HG03354 (cell line): ENCODE measurements around the gene PRRX2.
A peak's percentile ranks its signal among the peaks of the same experiment; 100 is the strongest.
"Not testable (repeated sequence)": the region's sequence is repeated elsewhere in the genome, so short reads cannot be mapped to it uniquely, and the experiment has no call there.

Experiments
- ATAC-seq: cut with Tn5 transposase; IDR thresholded peaks from one replicate; pipeline ENCODE4 v1.9.1; 2021; ENCODE audit warnings: mild to moderate bottlenecking; ENCODE audit not compliant: unreplicated experiment, poor library complexity, severe bottlenecking

The PRRX2 gene

DNA sequence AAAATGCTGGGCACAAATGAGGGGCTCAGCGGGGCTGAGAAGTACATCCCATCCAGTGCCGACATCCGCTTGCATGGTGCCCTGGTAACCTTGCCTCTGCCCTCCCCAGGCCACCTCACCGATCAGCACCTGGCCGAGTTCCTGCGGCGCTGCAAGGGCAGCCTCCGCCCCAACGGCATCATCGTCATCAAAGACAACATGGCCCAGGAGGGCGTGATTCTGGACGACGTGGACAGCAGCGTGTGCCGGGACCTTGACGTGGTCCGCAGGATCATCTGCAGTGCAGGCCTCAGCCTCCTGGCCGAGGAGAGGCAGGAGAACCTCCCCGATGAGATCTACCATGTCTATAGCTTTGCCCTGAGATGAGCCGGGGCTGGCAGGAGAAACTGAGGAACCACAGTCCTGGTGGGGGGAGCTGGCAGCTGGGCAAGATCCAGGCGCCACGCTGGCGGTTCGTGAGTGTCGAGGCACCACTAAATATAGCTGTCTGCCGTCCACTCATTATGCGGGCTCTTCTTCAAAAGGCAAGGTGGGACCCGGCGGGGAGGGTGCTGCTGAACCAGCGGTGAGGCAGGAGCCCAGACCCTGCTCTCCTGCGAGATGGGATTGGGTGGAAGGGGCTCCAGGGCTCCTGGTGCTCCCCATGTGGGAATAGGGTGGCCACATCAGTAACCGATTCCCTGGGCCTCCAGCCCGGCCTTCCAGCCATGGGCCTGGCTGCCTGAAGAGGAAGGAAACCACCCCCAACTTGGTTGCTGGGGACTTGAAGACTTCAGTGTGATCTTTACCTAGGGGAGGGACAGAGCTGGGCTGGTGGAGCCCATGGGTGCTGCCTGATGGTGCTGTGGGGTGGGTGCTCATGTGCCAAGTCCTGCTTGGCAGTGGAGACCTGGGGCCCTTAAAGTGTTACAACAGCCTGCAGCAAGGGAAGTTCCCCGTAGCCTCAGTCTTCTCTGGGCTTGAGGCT, 30.1 kb upstream of the PRRX2 start:
- no peak for ATAC-seq

DNA sequence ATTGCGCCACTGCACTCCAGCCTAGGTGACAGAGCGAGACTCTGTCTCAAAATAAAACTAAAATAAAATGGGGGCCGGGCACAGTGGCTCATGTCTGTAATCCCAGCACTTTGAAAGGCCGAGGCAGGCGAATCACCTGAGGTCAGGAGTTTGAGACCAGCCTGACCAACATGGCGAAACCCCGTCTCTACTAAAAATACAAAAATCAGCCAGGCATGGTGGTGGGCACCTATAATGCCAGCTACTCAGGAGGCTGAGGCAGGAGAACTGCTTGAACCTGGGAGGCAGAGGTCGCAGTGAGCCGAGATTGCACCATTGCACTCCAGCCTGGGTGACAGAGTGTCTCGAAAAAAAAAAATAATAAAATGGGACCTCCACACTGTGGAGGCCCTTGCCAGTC, 29.1 kb upstream of the PRRX2 start:
- not testable (repeated sequence) for ATAC-seq

DNA sequence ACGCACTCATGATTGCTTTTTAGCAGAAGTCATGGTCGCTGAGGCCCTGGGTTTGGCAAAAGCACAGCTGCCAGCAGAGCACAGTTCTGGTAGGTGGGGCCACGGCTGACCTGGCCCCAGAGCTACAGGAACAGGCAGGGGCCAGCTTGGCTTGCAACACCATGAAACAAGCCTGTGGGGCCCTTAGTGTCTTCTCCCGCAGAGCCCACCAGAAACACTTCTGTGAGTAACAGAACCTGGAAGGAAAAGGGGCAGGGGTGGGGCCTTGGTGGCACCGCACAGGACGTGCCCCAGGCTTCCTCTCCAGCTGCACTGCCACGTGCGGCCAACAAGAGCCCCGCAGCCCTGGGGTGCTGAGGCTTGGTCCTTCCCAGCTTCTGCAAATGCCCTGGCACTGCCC, 28.3 kb upstream of the PRRX2 start:
- ATAC-seq = no peak

DNA sequence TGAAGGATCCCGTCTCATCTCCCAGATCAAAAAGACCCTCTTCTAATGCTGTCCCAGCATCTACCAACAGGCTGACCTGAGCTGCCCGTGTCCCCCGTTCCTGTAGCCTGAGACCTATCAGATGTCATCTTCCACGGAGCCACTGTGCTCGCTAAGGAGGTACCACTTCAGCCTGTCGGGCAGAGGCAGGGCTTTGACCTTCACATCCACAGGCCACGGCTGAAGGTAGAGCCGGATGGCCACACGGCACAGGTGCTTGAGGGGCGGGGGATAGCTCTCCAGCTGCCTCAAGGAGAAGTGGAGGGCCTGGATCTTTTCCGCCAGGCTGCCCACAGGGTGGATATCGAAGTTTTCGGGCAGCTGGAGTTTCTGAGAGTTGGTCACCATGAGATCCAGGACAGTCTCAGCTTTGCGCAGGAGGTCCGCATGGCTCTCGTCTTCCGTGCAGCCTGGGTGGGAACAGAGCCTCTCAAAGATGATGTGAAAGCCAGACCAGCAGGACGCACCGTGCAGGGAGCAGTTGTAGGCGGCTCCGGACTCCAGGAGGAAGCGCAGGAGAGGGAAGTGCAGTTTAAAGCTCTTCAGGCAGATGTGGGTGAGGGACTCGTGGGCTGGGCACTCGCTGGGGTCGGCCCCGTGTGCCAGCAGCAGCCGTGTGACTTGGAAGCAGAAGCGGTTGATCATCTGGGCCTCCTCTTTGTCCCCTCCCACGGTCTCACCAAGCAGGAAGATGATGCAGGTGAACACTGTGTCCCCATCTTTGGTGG, 27.6 kb upstream of the PRRX2 start:
- no peak for ATAC-seq

- no peak for ATAC-seq
These were observed 26.3 kb upstream of the PRRX2 start for GRCh38 chr9:129639034-129639630.

GRCh38 chr9:129639756-129640085, 25.7 kb upstream of the PRRX2 start:
- no peak for ATAC-seq

DNA sequence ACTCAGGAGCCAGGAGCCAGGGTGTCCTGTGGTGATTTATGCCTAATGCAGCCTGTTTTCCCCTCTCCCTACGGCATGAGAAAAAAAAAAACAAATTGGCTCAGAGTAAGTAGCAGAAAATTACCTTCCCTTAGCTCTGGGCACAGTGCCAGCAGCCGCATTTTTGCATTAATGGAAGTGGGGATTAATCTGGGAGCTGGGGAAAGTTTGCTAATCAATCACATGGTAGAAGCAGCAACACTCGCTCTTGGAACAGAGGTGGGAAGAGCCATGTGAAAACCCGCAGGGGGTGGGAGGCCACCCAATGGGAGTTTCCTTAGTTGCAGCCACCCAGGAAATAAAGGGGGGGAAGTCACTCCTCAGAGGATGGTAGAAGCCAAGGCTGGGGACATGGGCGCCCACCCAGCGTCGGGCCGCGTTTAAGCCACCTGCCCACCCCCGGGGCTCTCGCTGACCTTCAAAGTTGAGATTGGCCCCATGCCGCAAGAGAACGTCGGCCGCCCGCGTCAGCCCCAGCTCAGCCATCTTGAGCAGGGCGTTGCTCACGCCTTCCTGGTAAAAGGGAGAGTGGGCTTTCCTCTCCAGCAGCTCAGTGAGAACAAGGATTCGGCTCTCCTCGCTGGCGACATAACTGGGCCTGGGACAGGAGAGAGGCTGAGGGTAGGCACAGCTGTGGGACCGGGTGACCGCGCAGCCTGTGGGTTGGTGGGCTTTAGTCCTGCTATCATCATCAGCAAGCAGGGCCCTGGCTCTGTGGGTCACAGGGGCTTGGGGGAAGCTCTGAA, 25.2 kb upstream of the PRRX2 start:
- ATAC-seq = no peak

DNA sequence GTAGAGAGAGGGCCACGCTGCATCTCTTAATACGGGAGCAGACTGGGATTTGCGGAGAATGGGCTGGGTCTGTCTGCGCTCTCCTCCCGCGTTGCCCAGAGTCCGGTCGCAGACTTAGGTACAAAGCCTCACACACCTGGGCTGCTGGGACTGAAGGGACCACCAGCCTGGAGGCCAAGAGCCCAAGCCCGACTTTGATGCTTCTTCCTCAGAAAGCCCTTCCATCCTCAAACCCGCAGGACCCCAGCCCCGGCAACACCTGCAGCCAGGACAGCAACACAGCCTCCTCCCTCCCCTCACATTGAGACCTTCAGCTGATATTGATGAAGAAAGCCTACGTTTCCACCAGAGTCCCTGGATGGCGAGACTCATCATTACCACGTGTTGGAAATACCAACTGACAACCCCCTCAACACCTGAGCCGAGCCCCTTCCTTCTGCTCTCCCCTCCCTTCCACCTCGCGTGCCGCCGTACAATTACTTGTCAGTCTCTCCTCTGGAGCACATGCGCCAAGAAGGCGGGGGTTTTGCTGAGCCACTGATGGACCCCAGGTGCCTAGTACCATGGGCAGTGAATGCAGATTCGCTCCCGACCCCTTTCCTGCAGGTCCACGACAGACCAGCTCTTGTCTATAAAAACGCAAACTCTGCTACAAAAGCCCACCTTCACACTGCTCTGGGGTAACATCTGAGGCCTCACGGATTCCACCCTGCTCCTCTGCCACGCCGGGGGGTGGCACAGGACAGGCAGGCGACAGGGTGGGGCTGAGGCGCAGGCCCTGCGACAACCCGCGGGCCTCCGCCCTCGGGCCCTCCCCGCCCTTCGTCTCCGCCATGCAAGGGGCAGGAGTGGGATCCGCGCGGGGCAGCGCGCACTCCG, 24.3 kb upstream of the PRRX2 start:
- no peak for ATAC-seq

DNA sequence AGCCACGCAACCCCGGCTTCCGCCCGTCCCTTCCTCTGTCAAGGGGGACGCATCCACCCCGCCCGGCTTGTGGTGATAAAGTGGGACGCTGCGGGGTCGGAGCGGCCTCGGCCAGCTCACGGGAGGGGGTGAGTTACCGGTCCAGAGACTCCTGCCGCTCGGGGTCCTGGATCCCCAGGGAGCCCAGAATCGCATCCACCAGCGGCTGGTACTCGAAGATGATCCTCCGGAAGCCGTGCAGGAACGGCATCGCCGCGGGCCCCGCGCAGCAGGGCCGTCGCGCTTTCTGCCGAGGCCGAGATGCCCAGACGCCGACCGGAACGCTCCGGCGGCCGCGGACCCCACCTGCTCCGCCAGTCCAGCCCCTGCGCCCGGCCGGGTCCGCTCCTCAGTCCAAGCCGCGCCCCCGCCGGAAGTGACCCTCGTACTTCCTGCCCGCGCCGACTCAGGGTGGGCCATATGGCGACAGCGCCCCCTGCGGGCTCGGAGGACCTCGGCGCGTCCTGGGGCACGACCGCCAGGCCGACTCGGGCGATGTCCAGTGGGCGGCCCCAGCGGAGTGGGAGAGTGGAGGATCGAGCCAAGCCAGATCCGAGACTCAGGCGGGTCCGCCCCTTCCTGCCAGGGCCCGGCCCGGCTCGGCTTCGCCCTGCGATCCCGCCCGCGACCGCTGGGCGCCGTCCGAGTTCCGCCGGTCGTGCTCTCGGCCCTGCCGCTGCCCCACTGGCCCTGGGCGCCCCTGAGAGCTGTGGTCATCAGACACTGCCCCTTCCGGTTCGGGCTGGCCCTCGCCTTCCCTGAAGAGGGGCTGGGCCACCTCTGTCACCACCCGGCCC, 23.5 kb upstream of the PRRX2 start, which contains the start of gene ASB6:
Gene ASB6, minus strand, starts transcription at position 402 of the 836 bp plus-strand sequence. Its CDS starts 152 bp downstream, at position 250.
- peak; percentile 91 for ATAC-seq

DNA sequence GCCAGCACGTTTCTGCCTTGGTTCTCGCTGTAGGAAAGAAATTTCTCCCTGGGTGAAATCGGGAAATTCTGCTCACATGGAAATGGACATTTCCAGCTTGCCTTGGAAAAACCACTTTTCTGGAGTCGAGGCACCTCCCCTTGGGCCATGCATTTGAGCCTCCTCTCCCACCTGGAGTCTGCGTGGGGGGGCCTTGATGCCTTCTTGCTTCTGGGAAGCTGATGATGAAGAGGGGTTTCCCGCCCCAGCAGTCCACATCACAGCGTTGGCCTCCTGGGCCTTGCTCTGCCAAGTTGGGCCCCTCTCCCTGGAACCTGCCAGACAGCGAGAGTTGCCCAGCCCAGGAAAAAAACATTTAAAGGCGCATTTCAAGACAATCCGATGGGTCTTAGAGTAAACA, 21.7 kb upstream of the PRRX2 start:
- ATAC-seq = no peak

DNA sequence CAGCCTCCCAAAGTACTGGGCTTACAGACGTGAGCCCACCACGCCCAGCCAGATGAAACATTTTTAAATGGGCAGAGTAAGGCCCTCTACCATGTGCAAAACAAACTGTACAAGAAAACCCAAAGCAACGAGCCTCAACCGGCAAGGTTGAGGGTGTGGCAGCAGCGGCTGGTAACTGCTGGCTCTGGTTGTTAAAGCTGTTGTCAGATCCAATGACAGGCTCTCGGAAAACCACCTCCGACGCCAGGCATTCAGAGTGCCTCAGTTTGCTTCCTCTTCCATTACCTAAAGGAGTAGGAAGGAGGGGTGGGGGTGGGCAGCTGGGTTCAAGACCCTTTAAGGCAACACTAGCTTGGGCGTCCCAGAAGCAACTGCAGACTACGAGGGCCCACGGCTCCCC, 21.1 kb upstream of the PRRX2 start:
- no peak for ATAC-seq

DNA sequence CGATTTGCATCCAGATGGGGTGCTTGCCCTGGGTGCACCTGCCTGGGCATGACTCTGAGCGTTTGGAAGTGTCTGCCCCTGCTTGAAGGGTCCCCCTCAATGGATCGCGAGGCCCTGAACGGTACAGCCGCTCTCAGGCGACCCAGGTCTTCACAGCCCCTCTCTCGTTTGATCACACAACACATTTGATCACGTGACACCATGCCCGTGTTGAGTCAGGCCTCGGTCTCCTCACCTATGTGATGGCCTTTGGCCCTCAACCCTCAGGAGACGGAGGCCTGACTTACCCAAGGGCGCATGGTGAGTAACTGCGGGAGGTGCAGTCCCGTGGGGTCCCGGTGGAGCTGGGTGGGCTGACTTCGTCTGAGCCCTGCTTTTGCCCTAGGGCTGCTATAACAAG, 20.5 kb upstream of the PRRX2 start:
- no peak for ATAC-seq

- ATAC-seq = no peak
These were observed 19.2 kb upstream of the PRRX2 start for GRCh38 chr9:129646252-129646651.

- no peak for ATAC-seq
These were observed 18.8 kb upstream of the PRRX2 start for GRCh38 chr9:129646654-129647053.

- ATAC-seq = no peak
These were observed 17.8 kb upstream of the PRRX2 start for GRCh38 chr9:129647635-129648034.

GRCh38 chr9:129648092-129648763, 17.2 kb upstream of the PRRX2 start:
- ATAC-seq = no peak

GRCh38 chr9:129648764-129649115, 16.7 kb upstream of the PRRX2 start:
- no peak for ATAC-seq
